NB4 (cell line): ENCODE data around the gene GIT2.

Experiments used
- MYC ChIP-seq: IDR thresholded peaks from 2 replicates; pipeline ENCODE4 v1.6.1; 2011; ENCODE audit warnings: low read depth, low read length
- POLR2A ChIP-seq: IDR thresholded peaks from 2 replicates; pipeline ENCODE4 v1.6.1; 2011; ENCODE audit warnings: mild to moderate bottlenecking; ENCODE audit not compliant: insufficient read length; ENCODE audit errors: extremely low read depth
- TF ChIP-seq, protein P1 (sequence below): IDR thresholded peaks from one replicate; pipeline ENCODE4 v1.5.1; 2012; ENCODE audit warnings: low read depth, low read length

DNA sequence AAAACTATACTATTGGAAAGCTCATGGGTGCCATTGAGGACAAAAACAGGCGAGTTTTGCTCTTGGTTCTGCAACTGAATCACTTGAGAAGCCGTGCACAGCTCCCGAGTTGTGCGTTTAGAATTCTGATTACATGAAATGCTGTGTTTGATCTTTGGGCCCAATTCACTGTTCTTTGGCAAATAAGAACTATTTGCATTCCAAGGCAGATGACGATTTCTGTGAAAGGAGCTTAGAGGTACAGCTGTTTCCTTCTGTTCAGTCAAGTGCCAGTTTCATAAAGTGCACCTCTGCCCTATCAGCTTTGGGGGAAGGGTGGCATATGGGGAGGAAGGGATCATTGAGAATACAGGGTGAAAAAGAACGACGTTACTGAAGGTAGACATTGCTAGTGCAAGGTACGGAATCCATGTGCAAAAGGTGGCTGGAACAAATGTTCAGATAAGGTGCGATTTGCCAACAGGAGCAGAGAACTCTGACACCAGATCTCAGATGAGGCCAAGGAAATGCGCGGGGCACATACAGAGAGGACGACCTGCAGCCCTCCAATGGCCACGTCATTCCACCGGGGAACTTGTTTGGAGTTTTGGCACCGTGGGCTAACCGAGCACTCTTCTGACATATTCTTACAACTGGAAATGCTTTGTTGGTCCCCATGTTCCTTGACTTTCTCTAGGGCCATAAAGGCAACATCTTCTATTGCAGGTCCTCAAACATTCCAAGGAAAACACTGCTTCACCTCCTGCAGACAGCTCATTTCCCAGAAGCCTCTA is 66.0 kb downstream of the GIT2 start:
- TF ChIP-seq, protein P1, sequence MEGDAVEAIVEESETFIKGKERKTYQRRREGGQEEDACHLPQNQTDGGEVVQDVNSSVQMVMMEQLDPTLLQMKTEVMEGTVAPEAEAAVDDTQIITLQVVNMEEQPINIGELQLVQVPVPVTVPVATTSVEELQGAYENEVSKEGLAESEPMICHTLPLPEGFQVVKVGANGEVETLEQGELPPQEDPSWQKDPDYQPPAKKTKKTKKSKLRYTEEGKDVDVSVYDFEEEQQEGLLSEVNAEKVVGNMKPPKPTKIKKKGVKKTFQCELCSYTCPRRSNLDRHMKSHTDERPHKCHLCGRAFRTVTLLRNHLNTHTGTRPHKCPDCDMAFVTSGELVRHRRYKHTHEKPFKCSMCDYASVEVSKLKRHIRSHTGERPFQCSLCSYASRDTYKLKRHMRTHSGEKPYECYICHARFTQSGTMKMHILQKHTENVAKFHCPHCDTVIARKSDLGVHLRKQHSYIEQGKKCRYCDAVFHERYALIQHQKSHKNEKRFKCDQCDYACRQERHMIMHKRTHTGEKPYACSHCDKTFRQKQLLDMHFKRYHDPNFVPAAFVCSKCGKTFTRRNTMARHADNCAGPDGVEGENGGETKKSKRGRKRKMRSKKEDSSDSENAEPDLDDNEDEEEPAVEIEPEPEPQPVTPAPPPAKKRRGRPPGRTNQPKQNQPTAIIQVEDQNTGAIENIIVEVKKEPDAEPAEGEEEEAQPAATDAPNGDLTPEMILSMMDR: no peak
- TF ChIP-seq POLR2A (no peak), MYC (no peak)
